Hepatocyte (in vitro differentiated cells): ENCODE results near the gene INSIG1. TPM values are rescaled to one million over a fixed set of nuclear protein-coding genes. Genes with fewer than 3 reads are reported as not detected.

Experiments
- DNase-seq: peaks from one replicate; pipeline ENCODE4 v3.0.0-alpha.2; 2016; ENCODE audit warnings: low spot score
- H2AFZ ChIP-seq: fragments of 200-600 bp; sonication (generic); 2 replicates; pipeline ENCODE4 v1.6.0; 2016; ENCODE audit warnings: antibody characterized with exemption, mild to moderate bottlenecking
- H3K27ac ChIP-seq: fragments of 200-600 bp; sonication (generic); 2 replicates; pipeline ENCODE4 v1.5.1; 2016; ENCODE audit warnings: mild to moderate bottlenecking
- H3K27me3 ChIP-seq: fragments of 200-600 bp; sonication (generic); 2 replicates; pipeline ENCODE4 v1.6.1; 2016
- H3K36me3 ChIP-seq: fragments of 200-600 bp; sonication (generic); replicated peaks from 2 replicates; pipeline ENCODE4 v1.5.1; 2016; ENCODE audit warnings: low read depth; ENCODE audit not compliant: insufficient read depth
- H3K4me1 ChIP-seq: fragments of 200-600 bp; sonication (generic); 2 replicates; pipeline ENCODE4 v1.5.1; 2016; ENCODE audit warnings: mild to moderate bottlenecking, moderate library complexity; ENCODE audit not compliant: insufficient read depth
- H3K4me2 ChIP-seq: fragments of 200-600 bp; sonication (generic); 2 replicates; pipeline ENCODE4 v1.6.0; 2016
- H3K4me3 ChIP-seq: fragments of 200-600 bp; sonication (generic); 2 replicates; pipeline ENCODE4 v1.5.1; 2016; ENCODE audit warnings: mild to moderate bottlenecking
- H3K79me2 ChIP-seq: fragments of 200-600 bp; sonication (generic); 2 replicates; pipeline ENCODE4 v1.6.0; 2017; ENCODE audit warnings: mild to moderate bottlenecking
- H3K9me2 ChIP-seq: fragments of 200-600 bp; sonication (generic); replicated peaks from 2 replicates; pipeline ENCODE4 v1.6.0; 2017; ENCODE audit warnings: mild to moderate bottlenecking; ENCODE audit not compliant: insufficient read depth
- H3K9me3 ChIP-seq: fragments of 200-600 bp; sonication (generic); 2 replicates; pipeline ENCODE4 v1.5.1; 2016; ENCODE audit warnings: low read depth, mild to moderate bottlenecking
- H4K20me1 ChIP-seq: fragments of 200-600 bp; sonication (generic); 2 replicates; pipeline ENCODE4 v1.6.0; 2016; ENCODE audit warnings: mild to moderate bottlenecking; ENCODE audit not compliant: insufficient read depth, poor library complexity, severe bottlenecking
- CTCF ChIP-seq: fragments of 200-600 bp; sonication (generic); IDR thresholded peaks from 2 replicates; pipeline ENCODE4 v1.5.1; 2016; ENCODE audit warnings: antibody characterized with exemption, mild to moderate bottlenecking; ENCODE audit not compliant: poor library complexity
- EZH2 ChIP-seq: fragments of 200-600 bp; sonication (generic); IDR thresholded peaks from 2 replicates; pipeline ENCODE4 v1.6.1; 2016; ENCODE audit warnings: antibody characterized with exemption, mild to moderate bottlenecking, borderline replicate concordance
- EZH2phosphoT487 ChIP-seq: fragments of 200-600 bp; sonication (generic); IDR thresholded peaks from one replicate; pipeline ENCODE4 v1.6.1; 2018; ENCODE audit warnings: antibody characterized with exemption, mild to moderate bottlenecking, low read depth, moderate library complexity; ENCODE audit not compliant: unreplicated experiment, severe bottlenecking
- WGBS: methylation state at CpG from one replicate; pipeline ENCODE4 v1.1.6; 2016; ENCODE audit warnings: low lambda C conversion rate; ENCODE audit errors: missing lambda C conversion rate; 5-methylcytosine and 5-hydroxymethylcytosine counted together
- polyA plus RNA-seq: library from polyadenylated mRNA; unstranded; fragments of >200 nt; fragmentation: Nextera tagmentation; extraction: Ambion mirVana; gene quantifications from 2 replicates; pipeline ENCODE4 v1.2.1, GENCODE V29; 2016
- total RNA-seq: library from RNA; depleted of rRNA; stranded (reverse); fragments of >200 nt; gene quantifications from 2 replicates; pipeline ENCODE4 v1.2.3, GENCODE V29; 2014

INSIG1 gene
- total and polyA plus RNA-seq, 2 experiments from 2014 or later: 196 to 305 TPM

GRCh38 chr7:155262031-155262430, 35.6 kb upstream of the INSIG1 start:
- Histone ChIP-seq H3K27ac (no peak overlapping the region), H3K36me3 (no peaks in the 10 kb centered on the region), H3K9me2 (no peaks in the 10 kb centered on the region), H3K79me2 (no peaks in the 10 kb centered on the region), H3K4me1 (no peaks in the 10 kb centered on the region), H3K4me2 (no peak overlapping the region), H2AFZ (no peak overlapping the region), H4K20me1 (no peaks in the 10 kb centered on the region), H3K4me3 (no peak overlapping the region), H3K27me3 (no peaks in the 10 kb centered on the region), H3K9me3 (no peaks in the 10 kb centered on the region)
- no peak for TF ChIP-seq EZH2
- TF ChIP-seq CTCF: no peak
- TF ChIP-seq EZH2phosphoT487: no peak
- DNase-seq: no peak
- 88% methylated on average over 12 of the region's 12 CpGs for WGBS

GRCh38 chr7:155263051-155263450, 34.6 kb upstream of the INSIG1 start:
- Histone ChIP-seq H3K79me2 (no peaks in the 10 kb centered on the region), H3K9me3 (no peaks in the 10 kb centered on the region), H3K27me3 (no peaks in the 10 kb centered on the region), H3K4me1 (no peaks in the 10 kb centered on the region), H4K20me1 (no peaks in the 10 kb centered on the region), H3K9me2 (no peaks in the 10 kb centered on the region), H3K36me3 (no peaks in the 10 kb centered on the region), H3K4me2 (no peak overlapping the region), H2AFZ (no peak overlapping the region), H3K4me3 (no peak overlapping the region), H3K27ac (no peak overlapping the region)
- no peak for TF ChIP-seq EZH2phosphoT487
- TF ChIP-seq EZH2: no peak
- no peak for TF ChIP-seq CTCF
- WGBS: 88% methylated on average over 12 of the region's 14 CpGs
- no peak for DNase-seq

GRCh38 chr7:155263581-155264143, 34.0 kb upstream of the INSIG1 start:
- DNase-seq: no peak
- Histone ChIP-seq H3K4me2 (no peak overlapping the region), H4K20me1 (no peaks in the 10 kb centered on the region), H3K79me2 (no peaks in the 10 kb centered on the region), H3K36me3 (no peaks in the 10 kb centered on the region), H3K4me1 (no peaks in the 10 kb centered on the region), H3K9me3 (no peaks in the 10 kb centered on the region), H3K4me3 (no peak overlapping the region), H2AFZ (no peak overlapping the region), H3K27me3 (no peaks in the 10 kb centered on the region), H3K9me2 (no peaks in the 10 kb centered on the region), H3K27ac (no peak overlapping the region)
- no peak for TF ChIP-seq EZH2phosphoT487
- WGBS: 90% methylated on average over 11 of the region's 12 CpGs

- H4K20me1 ChIP-seq: no peaks in the 10 kb centered on the region
- no peak overlapping the region for H2AFZ ChIP-seq
- H3K27me3 ChIP-seq: no peaks in the 10 kb centered on the region
- no peak overlapping the region for H3K4me3 ChIP-seq
- H3K4me2 ChIP-seq: no peak overlapping the region
- DNase-seq: no peak
- 88% methylated on average over 7 of the region's 7 CpGs for WGBS
- H3K27ac ChIP-seq: no peak overlapping the region
- H3K79me2 ChIP-seq: no peaks in the 10 kb centered on the region
- H3K9me3 ChIP-seq: no peaks in the 10 kb centered on the region
- H3K4me1 ChIP-seq: no peaks in the 10 kb centered on the region
- H3K36me3 ChIP-seq: no peaks in the 10 kb centered on the region
- no peaks in the 10 kb centered on the region for H3K9me2 ChIP-seq
- TF ChIP-seq EZH2 (no peak), EZH2phosphoT487 (no peak), CTCF (no peak)
Measured at GRCh38 chr7:155265144-155265543, 32.5 kb upstream of the INSIG1 start.
